Measurements from ENCODE around the gene SFXN3.

SFXN3 gene

GRCh38 chr10:101036726-101037125 is 5.7 kb downstream of the SFXN3 start:
- no peak for DNase-seq

GRCh38 chr10:101038484-101038883 is 7.5 kb downstream of the SFXN3 start:
- DNase-seq: no peak

GRCh38 chr10:101040061-101040460 is 9.0 kb downstream of the SFXN3 start:
- DNase-seq: no peak

- no peak for DNase-seq
Measured at GRCh38 chr10:101040851-101041250, 9.8 kb downstream of the SFXN3 start.

- DNase-seq: peak; percentile 12
Measured at GRCh38 chr10:101041252-101041761, 10.3 kb downstream of the SFXN3 start.

GRCh38 chr10:101042118-101042517 is 11.1 kb downstream of the SFXN3 start:
- no peak for DNase-seq

GRCh38 chr10:101042667-101043362 is 11.8 kb downstream of the SFXN3 start:
- DNase-seq: peak; percentile 80

GRCh38 chr10:101043363-101043707 is 12.3 kb downstream of the SFXN3 start:
- no peak for DNase-seq

- no peak for DNase-seq
Measured at GRCh38 chr10:101044117-101044516, 13.1 kb downstream of the SFXN3 start.

GRCh38 chr10:101046332-101047238 is 15.6 kb downstream of the SFXN3 start:
- DNase-seq: no peak

GRCh38 chr10:101047268-101047667 is 16.2 kb downstream of the SFXN3 start:
- DNase-seq: no peak

GRCh38 chr10:101047961-101048892 is 17.2 kb downstream of the SFXN3 start:
- DNase-seq: peak; percentile 65

GRCh38 chr10:101050208-101051069 is 19.4 kb downstream of the SFXN3 start:
- peak; percentile 61 for DNase-seq

GRCh38 chr10:101052285-101052684 is 21.3 kb downstream of the SFXN3 start:
- DNase-seq: no peak

GRCh38 chr10:101053516-101053915 is 22.5 kb downstream of the SFXN3 start:
- no peak for DNase-seq

- no peak for DNase-seq
Measured at GRCh38 chr10:101054351-101054750, 23.3 kb downstream of the SFXN3 start.

- no peak for DNase-seq
Measured at GRCh38 chr10:101054876-101055275, 23.8 kb downstream of the SFXN3 start.

- DNase-seq: no peak
Measured at GRCh38 chr10:101055411-101055810, 24.4 kb downstream of the SFXN3 start.

- no peak for DNase-seq
Measured at GRCh38 chr10:101056365-101057151, 25.5 kb downstream of the SFXN3 start.

- peak; percentile 79 for DNase-seq
Measured at GRCh38 chr10:101060036-101060950, 29.3 kb downstream of the SFXN3 start.

All from NCI-H1105 (cell line).